ENCODE data around the gene SYNDIG1.

Gene SYNDIG1

DNA sequence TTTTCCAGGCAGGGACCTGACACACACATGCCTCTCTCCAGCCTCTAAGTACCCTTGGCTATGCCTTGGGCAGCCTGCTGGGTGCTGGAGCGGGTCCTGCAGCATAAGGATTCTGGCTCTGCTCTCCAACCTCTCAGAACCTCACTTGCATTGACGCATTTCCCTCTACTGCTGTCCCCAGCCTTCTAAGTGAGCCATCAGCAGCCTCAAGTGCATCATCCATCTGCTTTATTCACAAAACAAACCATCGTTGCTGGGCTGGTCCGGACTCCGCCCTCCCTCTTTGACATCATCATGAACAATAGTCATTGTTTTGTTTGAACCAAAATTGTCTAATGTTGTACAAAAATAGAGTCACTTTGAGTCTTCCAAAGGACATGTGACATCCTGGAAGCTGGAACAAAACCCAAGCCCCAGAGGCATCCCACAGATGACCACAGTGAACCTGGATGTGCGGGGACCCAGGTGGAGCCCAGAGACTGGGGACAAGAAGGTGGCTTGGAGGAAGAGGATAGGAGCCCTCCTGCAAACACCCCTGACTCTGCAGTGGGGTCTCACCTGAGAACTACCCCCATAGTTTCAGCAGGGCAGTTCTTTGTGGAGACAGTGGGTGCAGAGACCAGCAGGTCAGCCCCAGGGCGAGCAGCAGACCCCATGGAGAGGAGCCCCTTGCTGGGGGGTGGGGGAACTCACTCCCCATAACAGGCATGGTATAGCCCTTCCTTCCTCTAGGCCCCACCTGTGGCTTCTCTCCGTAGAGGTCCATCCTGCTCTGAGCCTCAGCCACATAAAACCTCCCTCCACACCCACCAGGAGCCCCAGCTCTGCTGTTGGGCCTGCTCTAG, 230.1 kb downstream of the SYNDIG1 start:
- no peak for DNase-seq

DNA sequence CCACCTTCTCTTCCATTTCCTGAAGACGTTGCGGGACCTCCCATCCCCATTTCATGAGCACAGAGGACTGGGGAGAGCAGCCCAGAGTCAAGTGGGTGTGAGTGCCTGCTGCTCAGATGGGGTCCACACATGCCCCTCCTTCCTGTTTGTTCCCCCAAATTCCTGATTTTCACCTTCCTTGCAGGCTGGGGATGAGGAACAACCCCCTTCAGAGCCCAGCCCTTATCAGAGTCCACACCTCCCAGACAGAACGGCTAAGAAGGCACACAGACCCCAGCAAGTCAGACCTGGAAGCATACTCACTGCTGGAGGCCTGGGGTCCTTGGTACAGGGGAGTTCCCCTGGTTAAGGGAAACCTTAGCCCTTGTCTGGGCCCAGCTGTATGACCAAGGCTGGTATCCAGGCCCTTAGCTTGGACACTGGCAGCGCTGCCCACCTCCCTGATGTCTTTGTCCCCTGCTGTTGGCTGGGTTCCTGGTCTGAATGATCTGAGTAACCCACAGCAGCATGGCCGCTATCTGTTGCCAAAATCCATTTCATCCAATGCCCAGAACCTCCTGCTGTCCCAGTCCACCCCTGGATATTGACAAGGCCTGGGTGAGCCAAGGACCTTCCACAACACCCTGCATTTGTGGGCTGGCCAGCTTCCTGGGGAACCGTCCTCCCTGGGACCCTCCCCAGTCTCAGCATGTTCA, 230.9 kb downstream of the SYNDIG1 start:
- no peak for DNase-seq

DNA sequence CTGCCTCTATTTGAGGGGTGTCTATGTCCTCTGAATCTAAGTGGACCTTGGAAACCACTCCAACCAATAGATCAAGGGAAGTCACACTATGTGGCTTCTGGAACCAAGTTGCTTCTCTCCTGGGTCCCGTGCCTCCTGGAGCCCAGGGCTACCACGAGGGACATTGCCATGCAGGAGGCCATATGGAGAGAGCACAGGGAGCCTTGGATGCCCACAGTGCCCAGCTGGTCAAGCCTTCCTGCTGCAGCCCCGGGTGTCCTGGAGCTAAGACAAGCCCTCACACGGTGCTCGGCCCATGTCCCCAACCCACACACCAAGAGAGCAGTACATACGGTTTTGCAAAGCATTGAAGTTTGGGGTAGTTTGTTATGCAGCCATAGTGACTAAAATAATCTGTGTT, 231.6 kb downstream of the SYNDIG1 start:
- no peak for DNase-seq

DNA sequence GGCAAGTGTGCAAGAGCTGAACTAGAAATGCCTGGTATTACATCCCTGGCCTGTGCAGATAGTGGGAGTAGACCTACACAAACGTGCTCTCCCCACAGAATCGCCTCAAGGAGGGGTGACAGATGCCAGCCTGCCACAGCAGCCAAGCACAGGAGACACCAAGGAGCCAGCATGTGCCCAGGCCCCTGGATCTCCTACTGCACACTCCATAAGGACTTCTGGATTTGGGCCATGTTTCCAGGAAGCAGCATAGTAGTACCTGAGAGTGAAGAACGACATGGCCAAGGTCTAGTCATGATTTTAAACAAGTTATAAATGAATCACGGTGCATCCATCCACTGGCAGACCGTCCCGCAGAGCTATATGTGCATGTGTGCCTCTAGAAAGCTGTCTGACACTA, 232.2 kb downstream of the SYNDIG1 start:
- no peak for DNase-seq

DNA sequence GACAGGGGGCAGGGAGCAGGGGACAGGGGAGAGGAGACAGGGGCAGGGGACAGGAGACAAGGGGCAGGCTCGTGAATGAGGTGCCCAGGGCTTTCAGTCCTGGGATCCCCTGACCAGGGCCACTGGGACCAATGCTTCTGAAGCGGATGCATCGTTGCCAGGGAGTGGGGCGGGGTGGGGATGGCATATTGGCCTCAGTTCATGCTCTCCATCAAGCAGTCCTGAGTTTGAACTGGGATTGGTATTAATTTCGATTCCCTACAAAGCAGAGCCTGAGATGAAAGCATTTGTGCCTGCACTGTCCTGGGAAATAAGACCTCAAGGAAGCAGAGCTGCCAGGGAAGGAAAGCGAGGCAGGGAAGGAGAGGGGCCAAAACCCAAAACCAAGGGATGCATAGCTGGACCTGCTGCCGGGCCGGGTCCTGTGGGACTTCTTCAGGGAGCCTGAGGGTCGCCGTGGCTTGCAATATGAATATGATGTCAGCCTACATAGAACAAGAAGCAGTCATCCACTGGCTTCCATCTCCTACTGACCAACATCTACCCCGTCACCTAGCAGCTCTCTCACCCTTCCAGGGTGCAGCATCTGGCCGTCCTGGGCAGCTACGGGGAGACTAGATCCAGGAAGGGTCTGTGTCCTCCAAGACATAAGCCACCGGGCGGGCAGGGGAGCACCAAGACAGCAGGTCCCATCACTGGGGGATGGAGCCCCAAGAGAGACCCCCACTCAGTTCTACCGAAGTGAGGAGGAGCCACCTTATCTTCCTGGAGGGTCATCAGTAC, 233.3 kb downstream of the SYNDIG1 start:
- DNase-seq: no peak

DNA sequence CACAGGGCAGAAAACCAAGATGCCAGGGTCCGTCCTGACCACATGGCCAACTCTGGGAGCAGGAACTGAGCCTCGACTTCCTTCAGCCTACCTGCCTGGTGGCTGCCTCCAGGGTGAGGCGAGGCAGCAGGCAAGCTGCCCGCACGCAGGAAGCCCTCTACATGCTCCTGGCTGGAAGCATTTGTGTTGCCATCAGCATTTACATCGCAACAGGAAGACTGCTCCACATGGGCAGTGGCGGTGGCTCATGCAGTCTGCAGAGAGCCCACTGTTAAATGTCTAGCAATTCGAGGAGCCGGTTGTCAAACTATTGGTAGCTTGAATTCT, 233.8 kb downstream of the SYNDIG1 start:
- DNase-seq: no peak

DNA sequence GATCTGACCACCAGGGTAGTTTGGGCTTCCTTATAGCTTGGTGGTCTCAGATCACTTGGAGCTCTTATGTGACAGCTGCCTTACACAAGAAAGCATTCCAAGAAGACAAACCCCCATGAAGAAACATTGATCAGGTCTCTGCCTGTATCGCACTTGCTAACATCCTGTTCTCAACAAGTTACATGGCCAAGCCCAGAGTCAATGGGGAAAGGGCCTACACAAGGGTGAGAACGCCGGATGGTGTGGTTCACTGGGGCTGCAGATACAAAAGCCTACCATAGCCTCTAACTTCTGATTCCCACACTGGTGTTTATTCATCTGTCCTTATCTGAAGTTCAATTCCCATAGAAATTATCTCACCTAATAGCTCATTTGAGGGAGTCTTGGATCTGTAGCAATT, 235.5 kb downstream of the SYNDIG1 start:
- DNase-seq: no peak

DNA sequence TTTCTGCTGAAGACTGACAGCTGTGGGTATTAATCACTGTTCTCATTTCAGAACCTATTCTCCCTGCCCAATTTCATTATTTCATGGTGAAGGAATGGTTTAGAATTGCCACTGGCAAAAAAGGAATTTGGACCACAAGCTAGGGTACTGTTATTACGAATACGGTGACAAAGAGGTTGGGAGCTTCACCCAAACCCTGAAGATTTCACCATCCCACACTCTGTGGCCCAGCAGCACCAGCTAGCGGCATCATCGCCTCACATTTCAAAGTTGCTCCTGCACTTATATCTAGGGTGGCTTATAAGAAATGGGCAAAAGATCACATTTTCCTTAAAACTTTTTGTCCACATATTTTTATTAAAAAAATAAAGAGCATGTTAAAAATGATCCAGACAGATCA, 236.1 kb downstream of the SYNDIG1 start:
- no peak for DNase-seq

DNA sequence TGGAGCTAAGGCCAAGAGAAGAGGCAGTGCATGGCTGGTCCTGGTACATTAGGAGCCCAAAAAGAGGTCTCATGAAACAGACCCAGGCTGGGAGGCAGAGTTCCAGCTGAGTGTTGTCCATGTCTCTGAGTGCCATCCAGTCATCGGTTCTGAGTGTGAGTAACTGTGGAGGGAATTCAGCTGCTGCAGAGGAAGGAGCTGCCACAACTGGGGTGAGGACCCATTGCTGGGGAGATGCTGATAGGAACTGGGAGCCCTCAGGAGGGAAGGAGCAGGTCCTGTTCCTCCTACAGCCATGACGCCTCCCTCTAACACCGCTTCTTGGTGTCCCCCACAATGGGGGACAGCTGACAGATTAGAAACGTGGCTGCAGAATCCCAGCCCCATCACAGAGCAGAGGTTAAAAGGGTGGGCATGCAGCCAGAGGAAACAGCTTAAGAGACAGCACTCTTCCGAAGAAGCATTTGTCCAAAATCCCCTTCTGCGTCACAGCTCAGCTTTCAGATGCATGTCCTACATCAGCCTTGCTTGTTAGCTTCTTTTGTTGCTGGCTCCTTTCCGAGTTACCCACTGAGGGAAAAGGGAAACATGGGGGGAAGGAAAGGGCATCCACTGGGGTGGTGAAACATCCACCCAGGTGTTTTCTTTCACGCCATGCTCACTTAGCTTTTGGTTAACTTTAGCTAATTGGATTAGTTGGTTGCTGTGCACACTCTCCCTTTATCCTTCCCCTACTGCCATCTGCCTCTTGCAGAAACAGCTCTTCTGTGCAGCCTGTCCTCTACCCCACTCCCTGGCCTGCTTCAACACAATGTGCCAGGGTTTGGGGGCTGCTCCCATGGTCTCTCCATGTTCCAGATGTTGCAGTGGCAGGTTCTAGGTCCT, 239.2 kb downstream of the SYNDIG1 start:
- DNase-seq: no peak

All from CD4-positive, alpha-beta T cell treated with Interferon alpha-2 for 1 hour (primary cell).